HG02870 (cell line): Measurements from ENCODE around the gene GPSM1.

Experiments
- ATAC-seq: cut with Tn5 transposase; IDR thresholded peaks from one replicate; pipeline ENCODE4 v1.9.1; 2021; ENCODE audit warnings: mild to moderate bottlenecking, moderate library complexity; ENCODE audit not compliant: unreplicated experiment

Gene GPSM1

DNA sequence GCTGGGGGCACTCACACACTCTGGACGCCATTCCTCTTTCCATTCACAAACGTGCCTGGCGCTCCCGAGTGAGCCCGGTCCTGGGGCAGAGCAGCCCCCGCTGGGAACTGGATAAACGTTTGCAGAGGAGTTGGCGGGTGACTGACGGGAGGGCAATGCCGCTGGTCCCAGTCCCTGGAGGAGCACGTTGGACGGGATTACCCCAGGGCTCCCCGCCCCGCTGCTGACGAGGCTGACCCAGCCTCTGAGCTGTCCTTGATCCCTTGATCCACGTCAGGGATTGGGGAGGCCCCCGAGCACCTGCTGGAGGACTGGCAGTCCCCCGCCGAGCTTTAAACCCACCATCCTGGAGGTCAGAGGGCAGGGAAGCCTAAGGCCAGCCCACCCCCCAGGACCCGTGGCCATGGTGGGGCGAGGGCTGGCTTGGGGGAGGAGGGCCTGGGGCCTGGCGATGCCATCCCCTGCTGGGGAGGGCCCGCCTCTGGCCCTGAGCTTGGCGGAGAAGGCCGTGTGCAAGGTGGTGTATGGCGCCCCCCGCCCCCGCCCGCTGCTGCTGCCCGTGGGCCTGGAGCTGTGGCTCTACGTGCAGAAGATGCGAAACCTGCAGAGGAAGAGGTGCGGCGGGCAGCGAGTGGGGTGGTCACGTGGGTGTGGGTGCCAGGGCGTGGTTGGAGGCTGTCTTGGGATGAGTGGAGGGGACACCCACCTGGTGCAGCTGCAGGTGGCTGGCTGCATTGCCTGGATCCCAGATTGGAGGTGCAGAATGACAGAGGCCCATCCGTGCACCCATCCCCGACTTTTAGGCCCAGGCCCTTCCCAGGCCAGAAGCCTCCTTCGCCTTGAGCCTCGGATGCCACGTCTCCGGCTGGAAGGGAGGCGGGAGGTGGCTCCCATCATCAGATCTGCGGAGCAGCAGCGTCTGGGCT, 4.5 kb downstream of the GPSM1 start:
- ATAC-seq, result no peak

DNA sequence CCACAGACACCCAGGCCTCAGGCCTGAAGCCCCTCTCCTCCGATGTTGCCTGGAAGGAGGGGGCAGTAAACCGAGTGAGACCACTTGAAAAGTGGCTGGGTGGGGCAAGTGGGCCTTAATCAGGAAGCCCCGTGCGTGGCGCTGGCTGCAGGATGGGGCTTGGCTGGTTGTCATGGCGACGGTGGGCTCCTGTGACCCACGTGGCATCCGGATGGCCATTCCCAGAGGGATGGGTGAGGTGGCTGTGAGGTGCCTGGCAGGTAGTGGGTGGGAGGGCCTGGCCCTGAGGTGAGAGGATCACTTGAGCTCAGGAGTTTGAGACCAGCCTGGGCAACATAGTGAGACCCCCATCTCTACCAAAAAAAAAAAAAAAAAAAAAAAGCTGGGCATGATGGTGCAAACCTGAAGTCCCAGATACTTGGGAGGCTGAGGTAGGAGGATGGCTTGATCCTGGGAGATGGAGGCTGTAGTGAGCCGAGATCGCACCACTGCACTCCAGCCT, 5.2 kb downstream of the GPSM1 start:
- no peak for ATAC-seq

DNA sequence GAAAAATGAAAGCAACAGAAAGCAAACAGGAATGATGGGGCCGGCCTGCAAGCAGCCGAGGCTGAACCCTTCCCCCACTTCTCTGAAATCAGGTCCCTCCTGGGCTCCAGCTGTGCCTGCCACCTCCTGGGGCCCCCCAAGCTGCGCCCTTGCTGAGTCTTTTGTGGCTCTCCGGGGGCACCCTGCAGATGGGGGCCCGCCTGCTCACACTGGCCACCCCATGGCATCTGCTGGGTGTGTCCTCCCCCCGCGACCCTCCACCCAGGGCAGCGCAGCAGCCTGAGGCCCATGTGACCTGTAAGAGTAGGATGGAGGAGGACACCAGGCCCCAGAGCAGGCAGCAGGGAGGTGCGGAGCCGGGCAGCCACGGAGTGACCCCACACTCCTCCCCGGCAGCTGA, 5.7 kb downstream of the GPSM1 start:
- ATAC-seq, result no peak

DNA sequence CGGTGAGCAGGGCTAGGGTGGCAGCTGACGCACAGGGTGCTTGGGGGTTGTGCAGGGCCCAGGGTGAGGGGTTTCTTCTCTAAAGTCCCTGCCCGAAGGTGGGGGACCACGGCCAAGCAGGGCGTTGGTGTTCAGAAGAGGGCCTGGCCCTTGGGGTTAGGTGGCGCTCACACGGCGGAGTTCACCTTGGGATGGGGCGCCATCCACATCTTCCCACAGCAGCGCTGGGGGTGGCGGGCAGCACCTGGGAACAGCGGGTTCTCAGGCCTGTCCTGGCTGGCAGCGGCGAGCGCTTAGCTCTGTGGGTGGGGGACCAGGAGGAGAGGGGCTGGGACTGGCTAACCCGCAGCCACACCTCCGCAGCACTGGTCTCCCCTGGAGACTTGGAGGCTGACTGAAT, 6.1 kb downstream of the GPSM1 start:
- no peak for ATAC-seq

DNA sequence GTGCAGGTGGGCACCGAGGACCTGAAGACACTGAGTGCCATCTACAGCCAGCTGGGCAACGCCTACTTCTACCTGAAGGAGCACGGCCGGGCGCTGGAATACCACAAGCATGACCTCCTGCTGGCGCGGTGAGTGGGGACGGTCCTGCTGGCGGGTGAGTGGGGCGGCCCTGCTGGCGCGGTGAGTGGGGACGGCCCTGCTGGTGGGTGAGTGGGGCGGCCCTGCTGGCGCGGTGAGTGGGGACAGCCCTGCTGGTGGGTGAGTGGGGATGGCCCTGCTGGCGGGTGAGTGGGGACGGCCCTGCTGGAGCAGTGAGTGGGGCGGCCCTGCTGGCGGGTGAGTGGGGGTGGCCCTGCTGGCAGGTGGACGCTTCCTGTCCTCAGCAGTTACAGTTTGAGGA, 7.2 kb downstream of the GPSM1 start:
- no peak for ATAC-seq

DNA sequence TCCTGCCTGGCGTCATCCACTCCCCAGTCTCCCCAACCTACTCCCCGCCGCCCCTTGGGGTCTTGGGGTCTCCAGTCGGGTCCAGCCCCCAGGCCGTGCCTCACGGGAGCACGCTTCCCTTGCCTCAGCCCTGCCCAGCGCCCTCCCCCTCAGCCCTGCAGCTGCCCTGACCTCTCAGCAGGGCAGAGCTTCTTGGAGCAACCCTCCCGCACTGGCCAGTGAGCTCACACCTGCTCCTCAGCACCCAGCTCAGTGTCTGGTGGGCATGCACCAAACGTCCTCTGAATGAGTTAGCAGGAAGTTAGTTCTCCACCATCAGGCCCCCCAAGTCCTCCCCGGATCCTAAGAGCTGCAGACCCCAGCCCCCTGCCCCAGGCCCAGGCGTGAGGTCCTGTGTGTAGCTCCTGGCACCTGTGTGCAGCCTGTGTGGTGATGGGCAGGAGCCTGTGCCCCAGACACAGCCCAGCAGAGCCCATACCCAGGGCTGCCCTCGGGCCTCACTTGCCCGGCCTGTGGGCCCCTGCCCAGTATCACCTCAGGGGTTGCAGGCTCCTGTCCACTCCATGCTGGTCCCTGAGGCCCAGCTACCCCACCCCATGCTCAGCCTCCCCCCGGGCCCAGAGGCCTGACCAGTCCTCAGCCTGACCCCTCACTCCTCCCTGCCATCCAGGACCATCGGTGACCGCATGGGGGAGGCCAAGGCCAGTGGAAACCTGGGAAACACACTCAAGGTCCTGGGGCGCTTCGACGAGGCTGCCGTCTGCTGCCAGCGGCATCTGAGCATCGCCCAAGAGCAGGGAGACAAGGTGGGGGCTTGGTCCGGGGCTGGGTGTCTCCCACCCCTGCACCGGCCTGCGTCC, 8.2 kb downstream of the GPSM1 start:
- ATAC-seq, result no peak

DNA sequence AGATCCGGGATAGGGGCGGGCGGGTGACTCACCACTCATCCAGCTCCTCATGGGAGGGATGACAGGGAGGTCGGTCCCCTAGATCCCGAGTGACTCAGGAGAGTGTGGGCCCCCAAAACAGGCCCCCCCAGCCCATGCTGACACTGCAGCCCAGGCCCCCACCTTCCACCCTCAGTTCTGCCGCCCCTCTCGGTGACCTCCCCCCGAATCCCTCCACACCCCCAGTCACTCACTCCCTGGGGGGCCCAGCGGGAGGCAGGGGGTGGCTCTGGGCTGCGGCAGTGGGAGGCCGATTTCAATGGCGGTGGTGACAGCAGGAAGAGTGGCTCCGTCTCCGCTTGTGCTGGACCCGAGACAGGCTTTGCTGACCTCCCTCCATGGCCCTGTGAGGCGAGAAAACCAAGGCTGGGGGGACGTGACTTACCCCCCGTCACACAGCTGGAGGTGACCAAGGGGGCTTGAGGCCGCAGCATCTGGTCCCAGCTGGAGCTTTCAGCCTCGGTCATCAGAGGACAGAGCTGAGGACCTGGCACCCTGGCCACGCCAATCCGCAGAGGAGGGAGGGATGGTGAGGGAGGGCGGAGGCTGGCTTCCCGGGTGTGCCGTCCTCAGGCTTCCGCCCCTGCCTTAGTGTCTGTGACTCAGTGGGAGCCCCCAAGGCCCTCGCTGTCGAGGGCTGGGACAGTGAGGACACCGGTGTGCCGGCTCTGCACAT, 9.0 kb downstream of the GPSM1 start:
- no peak for ATAC-seq

DNA sequence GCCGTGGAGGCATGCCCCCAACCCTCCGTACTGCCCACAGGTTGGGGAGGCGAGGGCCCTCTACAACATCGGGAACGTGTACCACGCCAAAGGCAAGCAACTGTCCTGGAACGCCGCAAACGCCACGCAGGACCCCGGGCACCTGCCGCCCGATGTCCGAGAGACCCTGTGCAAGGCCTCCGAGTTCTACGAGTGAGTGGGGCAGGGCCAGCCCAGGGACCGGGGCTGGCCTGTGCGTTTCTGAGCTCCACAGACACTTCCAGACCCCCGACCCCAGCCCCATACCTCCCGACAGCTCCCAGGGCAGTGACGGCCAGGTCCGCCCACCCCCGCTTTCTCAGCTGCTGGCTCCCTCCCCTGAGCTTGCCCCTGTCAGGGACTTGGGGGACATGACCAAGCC, 9.5 kb downstream of the GPSM1 start:
- ATAC-seq, result no peak

DNA sequence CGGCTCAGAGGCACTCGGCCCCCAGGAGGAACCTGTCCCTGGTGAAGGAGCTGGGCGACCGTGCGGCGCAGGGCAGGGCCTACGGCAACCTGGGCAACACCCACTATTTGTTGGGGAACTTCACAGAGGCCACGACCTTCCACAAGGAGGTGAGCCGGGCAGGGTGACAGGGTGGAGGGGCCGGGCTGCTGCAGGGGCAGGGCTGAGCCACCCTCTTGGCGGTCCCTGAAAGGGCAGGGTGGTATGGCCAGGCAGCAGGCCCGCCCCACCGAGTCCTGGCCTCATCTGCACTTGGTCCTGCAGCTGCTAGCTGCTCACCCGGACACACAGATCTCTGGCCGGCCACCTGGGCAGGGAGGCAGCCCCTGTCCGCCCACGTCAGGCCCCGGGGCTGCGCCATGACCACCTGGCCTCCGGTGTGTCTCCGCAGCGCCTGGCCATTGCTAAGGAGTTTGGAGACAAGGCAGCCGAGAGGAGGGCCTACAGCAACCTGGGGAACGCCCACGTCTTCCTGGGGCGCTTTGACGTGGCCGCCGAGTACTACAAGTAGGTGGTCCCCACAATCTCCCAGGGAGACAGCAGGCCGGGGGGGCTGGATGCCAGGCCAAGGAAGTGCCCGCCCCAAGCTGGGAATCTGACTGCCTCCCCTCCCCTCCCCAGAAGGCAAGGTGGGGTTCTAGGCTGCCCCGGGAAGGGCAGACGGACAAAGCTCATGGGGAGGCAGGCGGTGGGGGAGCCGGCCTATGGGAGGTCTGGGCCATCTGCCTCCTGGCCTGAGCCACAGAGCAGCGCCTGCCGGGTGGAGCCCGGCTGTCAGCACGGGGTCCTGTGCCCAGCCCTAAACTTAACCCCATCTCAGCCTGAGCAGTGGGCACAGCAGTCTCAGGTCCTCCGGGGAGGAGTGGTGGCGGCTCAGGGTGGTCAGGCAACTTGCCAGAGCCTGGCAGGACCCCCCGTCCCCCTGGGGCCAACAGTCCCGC, 10.4 kb downstream of the GPSM1 start:
- ATAC-seq, result no peak

DNA sequence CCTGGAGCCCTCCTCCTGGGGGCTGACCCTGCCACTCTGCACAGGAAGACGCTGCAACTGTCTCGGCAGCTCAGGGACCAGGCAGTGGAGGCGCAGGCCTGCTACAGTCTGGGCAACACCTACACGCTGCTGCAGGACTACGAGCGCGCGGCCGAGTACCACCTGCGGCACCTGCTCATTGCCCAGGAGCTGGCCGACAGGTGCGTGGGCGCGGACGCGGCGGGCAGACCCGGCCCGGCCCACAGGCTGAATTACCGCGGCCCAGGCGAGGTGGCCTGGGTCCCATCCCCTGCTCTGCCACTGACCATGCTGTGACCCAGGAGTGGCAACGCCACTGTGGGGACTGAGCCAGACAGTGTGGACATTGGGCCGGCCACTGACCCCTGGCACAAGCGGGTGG, 11.2 kb downstream of the GPSM1 start:
- no peak for ATAC-seq

DNA sequence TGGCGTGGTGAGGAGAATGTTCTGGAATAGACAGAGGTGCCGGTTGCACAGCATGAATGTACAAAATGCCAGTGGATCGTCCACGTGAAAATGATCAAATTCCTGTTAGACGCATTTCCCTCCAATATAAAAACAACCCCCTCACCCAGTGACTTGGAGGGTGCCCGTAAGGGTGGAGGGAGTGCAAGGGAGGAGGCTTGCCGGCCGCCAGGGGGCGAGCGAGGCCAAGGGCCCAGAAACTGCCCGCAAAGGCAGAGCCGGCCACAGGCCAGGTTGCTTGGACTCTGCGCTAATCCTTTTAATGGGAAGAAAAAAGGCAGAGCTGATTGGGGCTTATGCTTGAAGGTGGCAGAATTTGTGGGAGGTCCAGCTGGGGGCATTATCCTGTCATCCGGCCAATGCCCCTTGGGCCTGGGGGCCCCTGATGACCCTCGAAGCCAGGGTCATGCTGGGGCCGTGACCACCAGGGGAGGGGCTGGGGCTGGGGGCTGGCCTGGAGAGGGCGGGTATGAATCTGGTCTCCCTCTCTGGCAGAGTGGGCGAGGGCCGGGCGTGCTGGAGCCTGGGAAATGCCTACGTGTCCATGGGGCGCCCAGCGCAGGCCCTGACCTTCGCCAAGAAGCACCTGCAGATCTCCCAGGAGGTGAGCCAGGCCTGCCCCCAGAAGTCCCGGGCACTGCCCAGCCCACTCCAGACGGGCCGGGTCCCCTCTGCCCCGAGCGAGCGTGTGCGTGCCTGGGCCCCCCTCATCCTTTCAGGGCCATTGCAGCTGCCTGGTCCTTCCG, 12.0 kb downstream of the GPSM1 start:
- no peak for ATAC-seq

DNA sequence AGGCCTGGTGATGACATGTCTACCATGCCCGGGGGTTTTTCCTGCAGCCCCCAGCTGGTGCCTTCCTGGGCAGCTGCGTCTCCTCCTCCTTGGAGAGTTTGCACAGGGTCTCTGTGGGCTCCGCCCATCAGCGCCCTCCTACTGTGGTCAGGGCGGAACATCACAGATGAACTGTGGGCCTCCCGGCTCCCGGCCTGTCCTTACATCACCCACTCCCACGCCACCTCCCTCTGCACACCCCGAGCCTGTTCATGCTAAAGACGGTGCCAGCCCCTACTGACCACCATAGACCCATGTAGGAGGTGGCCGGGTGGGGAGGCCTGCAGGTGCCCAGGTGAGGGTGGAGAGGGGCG, 12.6 kb downstream of the GPSM1 start:
- ATAC-seq, result no peak

DNA sequence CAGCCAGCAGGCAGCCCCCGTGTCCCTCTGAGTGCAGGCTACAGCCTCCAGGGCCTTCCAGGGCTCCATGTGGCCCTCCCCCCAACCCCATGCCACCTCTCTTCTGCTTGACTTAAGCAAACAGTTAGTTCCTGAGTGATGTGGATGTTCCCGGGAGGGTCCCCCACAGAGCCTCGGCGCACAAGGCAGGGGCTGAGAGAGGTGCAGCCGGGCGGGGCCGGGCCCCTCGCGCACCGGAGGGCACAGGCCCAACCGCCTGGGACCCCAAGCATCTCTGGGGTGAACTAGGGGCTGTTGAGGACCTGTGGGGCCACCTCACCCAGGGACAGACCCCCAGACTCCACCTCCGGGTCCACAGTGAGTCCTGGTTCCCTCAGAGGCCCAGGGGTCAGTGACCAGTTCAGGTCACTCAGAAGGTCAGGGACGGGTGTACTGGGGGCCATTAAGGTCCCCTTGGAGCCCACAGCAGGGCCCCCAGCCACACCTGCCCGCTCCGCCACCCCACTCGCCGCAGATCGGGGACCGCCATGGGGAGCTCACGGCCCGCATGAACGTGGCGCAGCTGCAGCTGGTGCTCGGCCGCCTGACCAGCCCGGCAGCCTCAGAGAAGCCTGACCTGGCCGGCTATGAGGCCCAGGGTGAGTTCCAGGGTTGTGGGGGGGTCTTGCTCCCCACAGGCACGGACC, 13.2 kb downstream of the GPSM1 start:
- ATAC-seq, result no peak

DNA sequence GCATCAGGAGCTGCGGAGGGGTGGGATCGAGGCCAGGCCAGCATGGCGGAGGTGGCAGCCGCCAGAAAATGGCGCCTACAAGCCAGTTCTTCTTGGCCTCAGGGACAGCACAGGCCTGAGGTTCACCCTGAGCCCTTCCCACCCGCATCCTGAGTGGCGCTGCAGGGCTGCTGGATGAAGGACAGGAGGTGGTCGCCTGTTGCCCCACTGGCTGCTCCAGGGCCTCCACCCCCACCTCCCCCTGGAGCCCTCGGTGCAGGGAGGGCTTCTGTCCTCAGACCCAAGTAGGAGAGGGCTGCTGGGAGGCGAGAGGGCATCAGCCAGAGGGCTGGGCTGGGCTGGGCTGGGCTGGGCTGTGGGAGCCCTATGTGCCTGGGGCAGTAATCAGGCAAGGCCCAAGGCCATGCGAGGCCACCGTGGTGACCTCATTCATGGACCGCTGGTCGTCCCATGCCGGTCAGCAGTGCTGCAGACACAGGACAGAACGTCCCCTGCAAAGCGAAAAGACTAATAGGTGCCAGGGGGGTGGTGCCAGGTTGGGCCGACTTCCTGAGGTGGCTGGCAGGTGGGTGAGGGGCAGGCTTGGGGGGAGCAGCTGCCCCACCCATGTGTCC, 13.8 kb downstream of the GPSM1 start:
- ATAC-seq, result no peak

DNA sequence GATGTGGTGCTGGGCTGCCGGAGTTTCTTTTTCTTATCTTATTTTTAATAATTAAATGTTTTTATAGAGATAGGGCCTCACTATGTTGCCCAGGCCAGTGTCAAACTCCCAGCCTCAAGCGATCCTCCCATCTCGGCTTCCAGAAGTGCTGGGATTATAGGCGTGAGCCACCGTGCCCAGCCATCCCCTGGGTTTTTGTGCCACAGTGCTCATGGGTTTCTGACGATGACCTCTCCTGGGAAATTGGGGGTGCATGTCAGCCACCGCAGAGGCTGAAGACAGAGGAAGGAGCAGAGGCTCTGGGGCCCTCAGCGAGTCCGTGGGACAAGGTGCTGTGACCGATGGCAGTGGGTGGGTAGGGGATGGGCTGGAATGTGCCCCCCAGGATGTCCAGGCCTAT, 14.4 kb downstream of the GPSM1 start:
- no peak for ATAC-seq

DNA sequence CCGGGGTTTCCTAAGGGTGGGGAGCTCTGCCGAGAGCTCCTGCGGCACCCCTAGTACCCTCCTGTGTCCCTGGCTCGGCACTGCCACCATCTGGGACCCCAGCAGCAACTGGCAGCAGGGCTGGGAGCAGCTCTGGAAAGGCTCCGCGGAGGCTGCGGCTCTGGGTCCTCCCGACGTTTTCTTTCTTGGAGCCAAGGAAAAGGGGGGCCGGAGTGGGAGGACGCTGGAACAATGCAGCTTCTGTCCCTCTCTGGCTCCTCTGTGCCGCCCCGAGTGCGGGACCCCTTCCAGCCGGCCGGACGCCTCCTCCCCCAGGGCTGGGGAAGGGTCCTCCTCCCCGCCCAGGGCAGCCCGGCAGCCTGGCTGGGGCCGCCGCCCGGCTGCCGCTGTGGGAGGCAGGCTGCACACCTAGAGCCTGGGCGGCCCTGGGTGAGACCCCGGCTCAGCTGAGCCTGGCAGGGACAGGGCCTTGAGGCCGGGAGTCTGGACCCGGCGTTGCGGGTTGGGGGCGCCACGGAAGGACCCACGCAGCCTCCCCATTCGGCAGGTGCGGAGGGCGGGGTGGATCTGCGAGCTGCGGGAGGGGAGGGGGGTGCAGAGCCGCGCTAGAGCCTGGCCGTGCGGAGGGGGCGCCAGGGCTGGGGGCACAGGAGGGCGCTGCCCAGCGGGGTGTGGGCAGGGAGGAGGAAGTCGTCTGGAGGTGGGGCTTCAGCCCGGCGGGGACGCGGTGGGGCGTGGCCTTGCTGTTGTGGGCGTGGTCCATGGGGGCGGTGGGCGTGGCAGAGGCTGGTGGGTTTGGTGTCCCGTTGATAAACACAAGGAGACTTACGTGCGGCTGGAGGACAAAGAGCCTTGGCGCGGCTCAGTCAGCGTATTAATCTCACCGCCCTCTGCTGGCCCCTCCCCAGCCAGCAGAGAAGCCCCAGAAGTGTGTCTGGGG, 15.1 kb downstream of the GPSM1 start:
- no peak for ATAC-seq
